Activated T-helper 2 cell treated with anti-CD3 and anti-CD28 coated beads, Interferon-gamma antibody, Interleukin-2, Interleukin-4, amounts not matched to agents 10 μg/mL and 5 μg/mL and 100 μg/mL, durations not matched to agents 14 hours and 24 hours and 36 hours (primary cell): ENCODE results near the gene OR12D2. TPM values are rescaled to one million over a fixed set of nuclear protein-coding genes. Genes with fewer than 3 reads are reported as not detected.
"Not testable (repeated sequence)": the region's sequence is repeated elsewhere in the genome, so short reads cannot be mapped to it uniquely, and the experiment has no call there.

Experiments used
- DNase-seq: peaks from one replicate; pipeline ENCODE4 v3.0.0; 2021; ENCODE audit warnings: low spot score
- H3K27ac Mint-ChIP-seq: one replicate; pipeline ENCODE4 v1.8.0; 2021; ENCODE audit warnings: mixed read lengths
- H3K27me3 Mint-ChIP-seq: one replicate; pipeline ENCODE4 v1.8.0; 2021; ENCODE audit warnings: low read depth, mixed read lengths
- H3K36me3 Mint-ChIP-seq: one replicate; pipeline ENCODE4 v1.8.0; 2021; ENCODE audit warnings: low read depth, mixed read lengths
- H3K4me1 Mint-ChIP-seq: one replicate; pipeline ENCODE4 v1.8.0; 2021; ENCODE audit warnings: low read depth, mixed read lengths
- H3K4me3 Mint-ChIP-seq: one replicate; pipeline ENCODE4 v1.8.0; 2021; ENCODE audit warnings: low read depth, mild to moderate bottlenecking, moderate library complexity, mixed read lengths
- H3K9me3 Mint-ChIP-seq: one replicate; pipeline ENCODE4 v1.8.0; 2021; ENCODE audit warnings: mixed read lengths
- intact Hi-C: fragments of 100-400 bp; cut with micrococcal nuclease; formaldehyde crosslinking; loops from one replicate; pipeline ENCODE4 v1.15.1; 2023
- total RNA-seq: library from RNA; stranded (reverse); gene quantifications from 2 replicates; pipeline ENCODE4 v1.2.3, GENCODE V29; 2022

The OR12D2 gene
- total RNA-seq, 1 donor from 2014 or later, result not detected

- no peak for DNase-seq
- Mint-ChIP-seq H3K27me3 (peaks cover 19% of the 10 kb centered on the region), H3K4me1 (no peaks in the 10 kb centered on the region), H3K4me3 (no peak overlapping the region), H3K9me3 (no peaks in the 10 kb centered on the region), H3K27ac (no peak overlapping the region), H3K36me3 (no peaks in the 10 kb centered on the region)
- intact Hi-C loops, result no loop called here
Observed at GRCh38 chr6:29424575-29424974, 29.1 kb downstream of the OR12D2 start.

DNA sequence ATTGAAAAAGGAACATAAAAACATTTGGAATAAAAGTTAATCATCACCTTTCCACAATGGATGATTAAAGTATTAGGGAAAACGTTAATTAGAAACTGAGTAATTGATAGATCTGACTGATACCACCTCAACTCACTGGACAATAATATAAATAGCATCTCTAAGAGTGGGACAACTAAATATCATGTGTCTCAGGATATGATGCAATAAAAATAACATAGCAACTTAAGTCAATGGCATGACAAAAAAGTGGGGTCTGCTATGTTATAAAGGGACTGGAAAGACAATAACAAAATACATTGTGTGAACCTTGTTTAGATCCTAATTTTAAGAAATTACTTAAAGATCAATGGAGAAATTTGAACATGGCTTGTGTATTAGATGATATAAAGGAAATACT, 29.6 kb downstream of the OR12D2 start:
- no peaks in the 10 kb centered on the region for H3K4me1 Mint-ChIP-seq
- H3K4me3 Mint-ChIP-seq, result no peak overlapping the region
- no peaks in the 10 kb centered on the region for H3K9me3 Mint-ChIP-seq
- intact Hi-C loops, result no loop called here
- no peak overlapping the region for H3K27ac Mint-ChIP-seq
- H3K27me3 Mint-ChIP-seq, result peaks cover 18% of the 10 kb centered on the region
- H3K36me3 Mint-ChIP-seq, result no peaks in the 10 kb centered on the region
- DNase-seq, result no peak

DNA sequence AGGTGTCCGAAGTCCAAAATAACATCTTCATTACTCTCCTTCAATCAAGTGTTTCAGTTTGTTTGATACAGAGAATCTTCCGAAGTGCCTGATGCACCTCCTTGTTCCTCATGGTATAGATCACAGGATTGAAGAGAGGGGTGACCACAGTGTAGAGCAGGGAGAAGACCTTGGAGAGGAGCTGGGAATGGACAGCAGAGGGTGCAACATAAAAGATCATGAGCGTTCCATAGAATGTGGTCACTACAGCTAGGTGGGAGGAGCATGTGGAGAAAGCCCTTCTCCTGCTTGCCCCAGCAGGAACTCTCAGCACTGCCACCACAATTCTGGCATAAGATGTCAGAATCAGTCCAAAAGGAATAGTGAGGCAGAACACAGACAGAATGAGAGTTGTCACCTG, 31.2 kb downstream of the OR12D2 start:
- intact Hi-C loops, result no loop called here
- H3K27me3 Mint-ChIP-seq, result peaks cover 21% of the 10 kb centered on the region
- no peaks in the 10 kb centered on the region for H3K36me3 Mint-ChIP-seq
- no peak overlapping the region for H3K27ac Mint-ChIP-seq
- H3K4me3 Mint-ChIP-seq, result no peak overlapping the region
- no peaks in the 10 kb centered on the region for H3K9me3 Mint-ChIP-seq
- DNase-seq, result no peak
- H3K4me1 Mint-ChIP-seq, result no peaks in the 10 kb centered on the region

DNA sequence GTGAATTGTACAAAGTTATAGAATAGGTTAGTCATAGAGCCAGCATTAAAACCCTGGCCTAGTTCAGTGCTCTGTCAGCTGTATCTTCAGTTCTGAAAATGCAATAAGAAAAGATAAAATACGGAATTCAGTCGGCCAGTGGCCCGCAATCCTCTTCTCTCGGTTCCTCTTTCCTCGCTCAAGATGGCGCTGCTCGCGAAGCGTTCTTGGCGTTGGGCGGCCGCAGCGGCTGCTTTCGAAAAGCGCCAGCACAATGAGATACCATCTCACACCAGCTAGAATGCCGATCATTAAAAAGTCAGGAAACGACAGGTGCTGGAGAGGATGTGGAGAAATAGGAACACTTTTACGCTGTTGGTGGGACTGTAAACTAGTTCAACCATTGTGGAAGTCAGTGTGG, 41.3 kb downstream of the OR12D2 start:
- intact Hi-C loops, H3K27ac Mint-ChIP-seq, H3K4me1 Mint-ChIP-seq, H3K4me3 Mint-ChIP-seq, H3K36me3 Mint-ChIP-seq, H3K9me3 Mint-ChIP-seq, DNase-seq: not testable (repeated sequence)
- peaks cover 19% of the 10 kb centered on the region for H3K27me3 Mint-ChIP-seq

DNA sequence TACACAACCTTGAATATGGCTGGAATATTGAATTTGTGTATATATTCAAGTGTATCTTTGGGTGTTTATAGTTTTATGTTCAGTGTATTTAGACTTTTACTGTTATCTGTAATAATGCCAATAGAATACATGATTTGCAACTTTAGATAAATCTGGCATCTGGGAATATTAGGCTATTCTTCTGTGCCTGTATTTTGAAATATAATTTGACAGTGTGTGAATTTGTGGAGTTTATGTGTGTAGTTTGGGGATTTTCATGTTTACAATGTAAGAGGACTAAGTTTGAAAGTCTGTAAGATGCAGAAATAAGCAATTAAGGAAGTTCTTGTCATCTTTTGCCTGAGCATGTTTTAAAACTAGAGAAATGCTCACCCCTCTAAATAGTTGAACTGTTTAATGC, 43.6 kb downstream of the OR12D2 start, which contains the start of gene OR10C1:
Gene OR10C1 (plus strand): TSS at position 301 of the 400 bp plus-strand sequence. CDS start 710 bp downstream, outside the sequence.
- DNase-seq, result no peak
- H3K9me3 Mint-ChIP-seq, result no peaks in the 10 kb centered on the region
- no peak within 1 kb of the TSS for H3K4me3 Mint-ChIP-seq
- H3K4me1 Mint-ChIP-seq, result no peaks in the 10 kb centered on the region
- no peaks in the 10 kb centered on the region for H3K36me3 Mint-ChIP-seq
- intact Hi-C loops, result no loop called here
- H3K27me3 Mint-ChIP-seq, result peaks cover 12% of the 10 kb centered on the region
- no peak within 1 kb of the TSS for H3K27ac Mint-ChIP-seq

DNA sequence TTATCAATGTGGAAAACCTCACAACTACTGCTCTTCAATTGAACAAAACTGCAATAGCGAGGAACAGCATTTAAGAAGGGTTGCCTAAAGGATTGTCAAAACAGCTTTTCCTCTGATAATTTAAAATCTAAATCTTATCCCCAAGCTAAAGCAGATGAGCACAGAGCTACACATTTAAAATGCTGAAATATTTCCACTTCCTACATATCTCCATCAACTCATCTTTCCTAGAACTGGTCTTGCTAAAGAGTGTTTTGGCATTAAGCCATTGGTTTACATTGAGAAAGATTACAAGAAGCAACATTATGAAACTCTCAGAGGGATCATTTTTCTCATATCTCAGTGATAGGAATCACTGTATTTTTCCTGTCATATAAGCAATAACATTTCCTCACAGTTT, 47.3 kb downstream of the OR12D2 start:
- Mint-ChIP-seq H3K9me3 (no peaks in the 10 kb centered on the region), H3K4me1 (no peaks in the 10 kb centered on the region), H3K27me3 (peaks cover 11% of the 10 kb centered on the region), H3K36me3 (no peaks in the 10 kb centered on the region), H3K4me3 (no peak overlapping the region), H3K27ac (no peak overlapping the region)
- DNase-seq, result no peak
- intact Hi-C loops, result no loop called here

GRCh38 chr6:29444031-29444430, 48.6 kb downstream of the OR12D2 start:
- H3K36me3 Mint-ChIP-seq, H3K4me3 Mint-ChIP-seq, H3K27me3 Mint-ChIP-seq, H3K9me3 Mint-ChIP-seq, DNase-seq, intact Hi-C loops, H3K27ac Mint-ChIP-seq, H3K4me1 Mint-ChIP-seq: not testable (repeated sequence)

Other genes starting within 250 kb of the OR12D2 start
- not detected in 2 replicates for gene OR2J2, start 224.7 kb upstream of the OR12D2 start, total RNA-seq
- not detected in 2 replicates for gene OR14J1, start 93.9 kb upstream of the OR12D2 start, total RNA-seq
- not detected in 2 replicates for gene OR5V1, start 26.8 kb upstream of the OR12D2 start, total RNA-seq
- gene OR12D3, start 20.3 kb upstream of the OR12D2 start, total RNA-seq, result not detected in 2 replicates
- gene OR12D1, start 19.3 kb downstream of the OR12D2 start, total RNA-seq, result not detected in 2 replicates
- gene OR10C1, start 43.7 kb downstream of the OR12D2 start, total RNA-seq, result not detected in 2 replicates
- not detected in 2 replicates for gene OR11A1, start 61.4 kb downstream of the OR12D2 start, total RNA-seq
- not detected in 2 replicates for gene OR2H1, start 61.5 kb downstream of the OR12D2 start, total RNA-seq
- not detected in 2 replicates for gene MAS1L, start 92.3 kb downstream of the OR12D2 start, total RNA-seq
- gene UBD, start 164.1 kb downstream of the OR12D2 start, total RNA-seq, result 0.34 TPM in 2 replicates
- not detected in 2 replicates for gene OR2H2, start 189.5 kb downstream of the OR12D2 start, total RNA-seq
- 17.0 and 21.1 TPM in 2 replicates for gene GABBR1, start 237.6 kb downstream of the OR12D2 start, total RNA-seq